Measurements from ENCODE around the gene SGCA. TPM values are rescaled to one million over a fixed set of nuclear protein-coding genes. Genes with fewer than 3 reads are reported as not detected.

Gene SGCA
- total RNA-seq, 1 experiment from 2014 or later, result not detected

GRCh38 chr17:50207792-50208567 is 42.2 kb downstream of the SGCA start:
- no peak for DNase-seq (ENCODE audit: low read depth, low spot score)
- in situ Hi-C loops (cut with HindIII; ENCODE audit: low pct_unique_long_range_greater_than_20kb, low sequenced_read_pairs), result no loop called here

DNA sequence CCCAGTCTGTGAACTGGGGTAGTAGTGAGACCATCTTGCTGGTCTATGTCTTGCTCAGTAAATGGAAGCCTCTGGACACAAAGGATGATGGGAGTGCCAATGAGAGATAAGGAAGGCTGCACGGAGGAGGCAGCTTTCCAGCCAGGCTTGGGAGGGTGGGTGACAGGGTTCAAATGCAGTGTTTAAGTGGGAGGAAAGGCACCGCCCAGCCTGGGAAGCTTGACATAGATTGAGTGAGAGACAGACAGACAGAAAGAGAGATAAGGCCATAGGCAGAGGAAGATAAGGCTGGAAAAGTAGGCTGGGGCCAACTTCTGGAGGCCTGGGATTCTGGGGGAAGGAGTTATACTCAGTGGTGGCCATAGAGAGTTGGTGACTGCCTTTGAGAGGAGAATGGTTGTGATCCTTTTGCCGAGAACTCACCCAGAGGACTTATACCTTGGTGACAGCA is 42.8 kb downstream of the SGCA start:
- no peak for DNase-seq (ENCODE audit: low read depth, low spot score)
- in situ Hi-C loops (cut with HindIII; ENCODE audit: low pct_unique_long_range_greater_than_20kb, low sequenced_read_pairs), result no loop called here

GRCh38 chr17:50209133-50209471 is 43.3 kb downstream of the SGCA start:
- in situ Hi-C loops (cut with HindIII; ENCODE audit: low pct_unique_long_range_greater_than_20kb, low sequenced_read_pairs), result no loop called here

DNA sequence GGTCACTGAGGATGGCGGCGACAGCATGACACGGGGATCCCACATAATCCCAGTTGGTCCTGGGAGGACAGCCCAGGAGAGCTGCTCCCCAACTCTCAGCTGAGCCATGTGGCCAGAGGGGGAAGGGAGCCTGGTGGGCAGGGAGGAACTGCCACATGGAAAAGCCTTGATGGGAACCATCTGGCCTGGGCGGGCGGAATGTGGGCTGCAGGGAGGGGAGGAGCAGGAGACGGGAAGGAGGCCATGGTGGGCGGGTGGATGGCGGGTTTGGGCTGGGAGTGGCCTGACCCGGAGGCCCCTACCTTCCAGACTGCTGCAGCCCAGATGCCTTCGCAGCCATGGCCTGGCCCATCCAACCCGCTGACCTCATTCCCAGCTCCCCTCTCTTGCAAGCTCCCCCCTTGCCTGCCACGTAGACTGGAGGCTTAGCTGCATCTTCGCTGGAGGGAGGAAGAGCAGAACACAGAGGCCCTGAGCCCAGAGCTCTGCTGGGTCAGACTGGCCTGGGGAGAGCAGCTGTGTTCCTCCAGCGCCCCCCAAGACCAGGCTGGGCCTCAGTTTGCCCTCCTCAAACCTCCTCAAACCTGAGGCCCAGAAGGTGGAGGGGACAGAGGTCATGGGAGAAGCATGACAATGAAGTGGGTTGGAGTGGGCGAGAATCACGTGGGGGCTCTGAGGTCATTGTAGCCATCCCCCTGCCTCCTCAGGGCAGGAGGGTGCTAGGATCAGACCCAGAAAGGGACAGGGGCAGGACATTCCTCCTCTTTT is 43.9 kb downstream of the SGCA start:
- in situ Hi-C loops (cut with HindIII; ENCODE audit: low pct_unique_long_range_greater_than_20kb, low sequenced_read_pairs), result no loop called here
- DNase-seq (ENCODE audit: low read depth, low spot score), result no peak

More at GRCh38 chr17:50209133-50209471, 43.3 kb downstream of the SGCA start:
- no peak for DNase-seq (ENCODE audit: low read depth, low spot score)

GRCh38 chr17:50210240-50211225 is 44.7 kb downstream of the SGCA start:
- DNase-seq (ENCODE audit: low read depth, low spot score), result no peak
- in situ Hi-C loops (cut with HindIII; ENCODE audit: low pct_unique_long_range_greater_than_20kb, low sequenced_read_pairs), result no loop called here

- no peak for DNase-seq (ENCODE audit: low read depth, low spot score)
- in situ Hi-C loops (cut with HindIII; ENCODE audit: low pct_unique_long_range_greater_than_20kb, low sequenced_read_pairs), result no loop called here
These were observed 45.7 kb downstream of the SGCA start for GRCh38 chr17:50211249-50212120.

GRCh38 chr17:50212121-50212843 is 46.5 kb downstream of the SGCA start:
- in situ Hi-C loops (cut with HindIII; ENCODE audit: low pct_unique_long_range_greater_than_20kb, low sequenced_read_pairs), result no loop called here
- no peak for DNase-seq (ENCODE audit: low read depth, low spot score)

- no peak for DNase-seq (ENCODE audit: low read depth, low spot score)
These were observed 47.5 kb downstream of the SGCA start for GRCh38 chr17:50213026-50214022.

DNA sequence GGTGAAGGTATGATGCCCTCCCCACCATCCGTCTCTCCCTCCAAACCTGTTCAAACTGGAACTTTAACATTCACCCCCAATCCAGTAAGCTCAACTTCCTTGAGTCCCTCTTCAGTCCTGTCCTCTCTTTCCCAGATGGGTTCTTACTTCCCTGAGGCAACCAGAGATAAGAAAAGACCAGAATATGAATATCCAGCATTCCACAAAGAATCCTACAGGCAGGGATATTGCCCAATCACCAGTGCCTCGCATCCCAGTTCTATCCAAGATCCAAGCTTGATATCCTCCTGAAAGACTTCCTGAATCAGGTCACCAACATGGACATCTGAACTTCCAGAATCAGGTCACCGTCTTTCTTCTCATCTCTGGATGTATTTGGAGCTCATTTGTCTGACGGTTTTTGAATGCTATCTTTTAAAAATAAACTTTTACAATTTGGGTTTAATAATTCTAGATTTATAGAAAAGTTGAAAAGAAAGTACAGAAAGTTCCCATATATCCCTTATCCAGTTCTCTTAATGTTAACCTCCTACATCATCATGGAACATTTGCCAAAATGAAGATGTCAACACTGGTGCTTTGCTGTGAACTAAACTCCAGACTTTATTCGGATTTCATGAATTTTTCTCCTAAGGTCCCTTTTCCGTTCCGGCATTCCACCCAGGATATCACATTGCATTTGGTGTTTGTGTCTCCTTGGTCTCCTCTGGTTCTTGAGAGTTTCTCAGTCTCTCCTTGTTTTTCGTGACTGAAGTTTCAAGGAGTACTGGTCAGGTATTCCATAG is 49.4 kb downstream of the SGCA start:
- in situ Hi-C loops (cut with HindIII; ENCODE audit: low pct_unique_long_range_greater_than_20kb, low sequenced_read_pairs), result no loop called here
- no peak for DNase-seq (ENCODE audit: low read depth, low spot score)

More at GRCh38 chr17:50213026-50214022, 47.5 kb downstream of the SGCA start:
- in situ Hi-C loops (cut with HindIII; ENCODE audit: low pct_unique_long_range_greater_than_20kb, low sequenced_read_pairs), result no loop called here

DNA sequence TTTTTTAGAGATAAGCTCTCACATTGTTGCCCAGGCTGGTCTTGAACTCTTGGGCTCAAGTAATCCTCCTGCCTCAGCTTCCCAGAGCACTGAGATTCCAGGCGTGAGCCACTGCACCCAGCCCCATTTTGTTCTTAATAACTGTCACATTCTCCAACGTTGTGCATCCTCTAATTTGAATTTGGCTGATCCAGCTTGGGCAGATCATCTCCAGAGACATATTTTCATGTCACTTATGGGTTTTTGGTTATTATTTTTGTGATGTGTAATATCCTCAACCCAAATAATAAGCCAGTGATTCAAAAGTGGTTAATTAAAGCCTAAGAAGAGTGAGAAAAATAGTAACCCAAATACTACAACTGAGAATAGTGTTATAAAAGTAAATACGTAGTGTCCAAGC is 51.8 kb downstream of the SGCA start:
- in situ Hi-C loops (cut with HindIII; ENCODE audit: low pct_unique_long_range_greater_than_20kb, low sequenced_read_pairs), result no loop called here
- DNase-seq (ENCODE audit: low read depth, low spot score), result no peak

DNA sequence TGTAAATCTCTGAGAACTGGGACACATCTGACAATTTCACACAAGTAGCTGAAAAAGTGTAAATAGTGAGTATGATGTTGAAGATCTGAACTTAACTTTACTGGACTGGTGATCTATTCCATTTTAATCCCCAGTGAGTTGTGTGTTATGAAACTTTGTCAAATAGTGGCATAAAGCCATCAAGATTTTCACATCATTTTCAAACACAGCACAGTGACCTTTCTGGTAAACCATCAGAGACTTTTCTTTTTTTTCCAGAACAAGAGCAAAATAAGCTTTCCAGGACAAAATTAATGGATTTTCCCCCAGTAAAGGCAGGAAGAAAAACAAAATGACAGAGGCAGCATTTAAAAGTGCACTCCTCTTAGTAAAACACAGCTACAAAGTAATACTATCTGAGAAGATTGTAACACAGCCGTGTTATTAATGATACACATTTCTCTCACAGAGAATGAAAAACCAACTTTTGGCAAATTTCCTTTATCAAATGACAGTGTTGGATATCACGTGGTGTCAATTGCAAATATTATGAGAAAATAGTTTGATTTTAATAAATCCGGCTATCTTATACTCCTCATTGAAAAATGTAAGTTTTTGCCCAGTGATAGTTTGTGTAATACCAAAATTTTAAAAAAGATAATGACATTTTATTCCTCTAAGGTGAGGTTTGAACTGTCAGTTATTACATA is 52.4 kb downstream of the SGCA start:
- in situ Hi-C loops (cut with HindIII; ENCODE audit: low pct_unique_long_range_greater_than_20kb, low sequenced_read_pairs), result no loop called here
- DNase-seq (ENCODE audit: low read depth, low spot score), result no peak

DNA sequence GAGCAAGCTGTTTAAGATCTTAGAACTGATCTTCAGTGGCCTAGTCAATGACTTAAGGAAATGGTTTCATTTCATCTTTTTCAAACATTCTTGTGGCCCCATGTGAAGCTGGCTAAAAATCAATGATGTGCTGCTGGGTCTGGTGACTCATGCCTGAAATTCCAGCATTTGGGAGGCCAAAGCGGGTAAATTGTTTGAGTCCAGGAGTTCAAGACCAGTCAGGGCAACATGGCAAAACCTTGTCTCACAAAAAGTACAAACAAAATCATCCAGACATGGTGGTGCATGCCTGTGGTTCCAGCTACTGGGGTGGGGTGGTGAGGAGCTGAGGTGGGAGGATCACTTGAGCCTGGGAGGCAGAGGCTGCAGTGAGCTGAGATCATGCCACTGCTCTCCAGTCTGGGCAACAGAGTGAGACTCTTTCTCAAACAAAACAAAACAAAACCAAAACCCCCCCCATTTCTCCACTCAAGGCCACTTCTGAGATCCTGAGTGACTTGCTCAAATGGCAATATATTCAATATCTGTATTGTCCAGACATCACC is 53.0 kb downstream of the SGCA start:
- in situ Hi-C loops (cut with HindIII; ENCODE audit: low pct_unique_long_range_greater_than_20kb, low sequenced_read_pairs), result no loop called here
- peak; percentile 32 for DNase-seq (ENCODE audit: low read depth, low spot score)

- in situ Hi-C loops (cut with HindIII; ENCODE audit: low pct_unique_long_range_greater_than_20kb, low sequenced_read_pairs), result no loop called here
- DNase-seq (ENCODE audit: low read depth, low spot score), result no peak
These were observed 53.5 kb downstream of the SGCA start for GRCh38 chr17:50219342-50219741.

DNA sequence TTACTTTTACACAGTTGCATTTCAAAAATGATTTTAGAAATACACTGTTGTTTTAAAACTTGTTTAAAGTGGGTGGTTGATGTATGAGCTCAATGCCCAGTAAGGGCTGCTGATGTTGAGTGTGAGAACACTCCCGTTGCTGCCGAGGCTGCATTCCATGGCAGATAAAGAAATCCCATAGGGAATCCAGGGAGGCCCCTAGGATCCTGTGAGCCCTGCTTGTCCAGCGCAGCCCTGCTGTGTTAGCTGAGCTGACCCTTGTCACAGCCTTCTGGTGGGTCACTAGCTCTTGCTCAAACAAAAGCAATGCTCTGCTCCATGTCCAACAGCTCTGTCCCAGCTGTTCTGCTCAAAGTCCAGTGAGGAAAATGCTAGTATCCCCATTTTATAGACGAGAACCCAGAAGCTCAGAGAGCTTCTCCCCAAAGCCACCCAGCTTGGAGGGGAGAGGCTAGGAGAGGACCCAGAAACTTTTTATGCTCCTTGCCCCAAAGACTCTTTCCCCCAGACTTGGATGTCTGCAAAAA is 54.2 kb downstream of the SGCA start:
- DNase-seq (ENCODE audit: low read depth, low spot score), result no peak
- in situ Hi-C loops (cut with HindIII; ENCODE audit: low pct_unique_long_range_greater_than_20kb, low sequenced_read_pairs), result no loop called here
